ENCODE measurements around the gene USP4. TPM values are rescaled to one million over a fixed set of nuclear protein-coding genes. Genes with fewer than 3 reads are reported as not detected.
A peak's percentile ranks its signal among the peaks of the same experiment; 100 is the strongest.

Gene USP4
- total RNA-seq, 4 donors from 2014 or later: 29.1 to 76.8 (median 35.5) TPM

DNA sequence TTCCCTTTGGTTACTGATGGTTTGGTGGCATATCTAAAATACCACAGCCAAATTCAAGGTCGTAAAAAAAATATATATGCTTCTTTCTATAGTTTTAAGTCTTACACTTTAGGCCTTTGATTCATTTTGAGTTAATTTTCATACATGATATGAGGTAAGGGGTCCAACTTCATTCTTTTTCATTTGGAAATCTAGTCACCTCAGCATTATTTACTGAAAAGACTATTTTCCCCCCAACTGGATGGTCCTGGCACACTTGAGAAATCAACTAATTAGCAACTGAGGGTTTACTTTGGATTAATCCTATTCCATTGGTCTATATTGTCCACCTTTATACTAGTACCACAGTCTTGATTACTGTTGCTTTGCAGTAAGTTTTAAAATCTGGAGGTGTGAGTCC is 45.8 kb upstream of the USP4 start:
- H3K4me1 ChIP-seq: peaks cover 49% of the 10 kb centered on the region
- H3K27me3 ChIP-seq: no peaks in the 10 kb centered on the region
- 93% methylated on average over 1 of the region's 1 CpG for WGBS
- H3K27ac ChIP-seq: no peak overlapping the region
- H3K9me3 ChIP-seq: no peaks in the 10 kb centered on the region
- TF ChIP-seq POLR2A (IDR thresholded peaks at IDR 0.05): no peak
- TF ChIP-seq, protein P1, sequence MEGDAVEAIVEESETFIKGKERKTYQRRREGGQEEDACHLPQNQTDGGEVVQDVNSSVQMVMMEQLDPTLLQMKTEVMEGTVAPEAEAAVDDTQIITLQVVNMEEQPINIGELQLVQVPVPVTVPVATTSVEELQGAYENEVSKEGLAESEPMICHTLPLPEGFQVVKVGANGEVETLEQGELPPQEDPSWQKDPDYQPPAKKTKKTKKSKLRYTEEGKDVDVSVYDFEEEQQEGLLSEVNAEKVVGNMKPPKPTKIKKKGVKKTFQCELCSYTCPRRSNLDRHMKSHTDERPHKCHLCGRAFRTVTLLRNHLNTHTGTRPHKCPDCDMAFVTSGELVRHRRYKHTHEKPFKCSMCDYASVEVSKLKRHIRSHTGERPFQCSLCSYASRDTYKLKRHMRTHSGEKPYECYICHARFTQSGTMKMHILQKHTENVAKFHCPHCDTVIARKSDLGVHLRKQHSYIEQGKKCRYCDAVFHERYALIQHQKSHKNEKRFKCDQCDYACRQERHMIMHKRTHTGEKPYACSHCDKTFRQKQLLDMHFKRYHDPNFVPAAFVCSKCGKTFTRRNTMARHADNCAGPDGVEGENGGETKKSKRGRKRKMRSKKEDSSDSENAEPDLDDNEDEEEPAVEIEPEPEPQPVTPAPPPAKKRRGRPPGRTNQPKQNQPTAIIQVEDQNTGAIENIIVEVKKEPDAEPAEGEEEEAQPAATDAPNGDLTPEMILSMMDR (IDR thresholded peaks at IDR 0.05): no peak
- TF ChIP-seq EP300 (IDR thresholded peaks at IDR 0.05): no peak
- no peak for TF ChIP-seq POLR2AphosphoS5 (IDR thresholded peaks at IDR 0.05)
- no peaks in the 10 kb centered on the region for H3K36me3 ChIP-seq
- DNase-seq (ENCODE audit: low spot score in 2 of 2): no peak
- H3K4me3 ChIP-seq: no peak overlapping the region

DNA sequence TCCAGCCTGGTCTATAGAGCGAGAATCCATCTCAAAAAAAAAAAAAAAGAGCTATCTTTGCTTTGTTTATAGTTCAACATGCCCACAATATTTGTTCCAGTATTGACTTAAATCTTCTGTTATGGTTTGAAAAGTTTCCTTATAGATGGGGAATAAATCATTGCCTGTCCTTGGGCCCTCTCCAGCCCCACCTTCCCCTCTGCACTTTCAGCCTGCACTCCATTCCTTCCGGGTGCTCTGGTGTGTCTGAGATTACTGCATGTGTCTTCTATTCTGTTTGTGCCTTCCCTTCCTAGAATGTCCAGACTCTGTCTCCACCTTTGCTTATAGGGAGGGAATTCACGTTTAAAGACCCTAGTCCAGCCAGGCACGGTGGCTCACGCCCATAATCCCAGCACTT is 43.5 kb upstream of the USP4 start:
- no peak for DNase-seq (ENCODE audit: low spot score in 2 of 2)
- TF ChIP-seq, protein P1 (IDR thresholded peaks at IDR 0.05): no peak
- TF ChIP-seq POLR2AphosphoS5 (IDR thresholded peaks at IDR 0.05) (no peak), POLR2A (IDR thresholded peaks at IDR 0.05) (no peak), EP300 (IDR thresholded peaks at IDR 0.05) (no peak)
- H3K4me3 ChIP-seq: no peak overlapping the region
- WGBS: 49% methylated on average over 5 of the region's 5 CpGs
- H3K4me1 ChIP-seq: peaks cover 45% of the 10 kb centered on the region
- H3K27me3 ChIP-seq: no peaks in the 10 kb centered on the region
- H3K27ac ChIP-seq: no peak overlapping the region
- no peaks in the 10 kb centered on the region for H3K36me3 ChIP-seq
- no peaks in the 10 kb centered on the region for H3K9me3 ChIP-seq

DNA sequence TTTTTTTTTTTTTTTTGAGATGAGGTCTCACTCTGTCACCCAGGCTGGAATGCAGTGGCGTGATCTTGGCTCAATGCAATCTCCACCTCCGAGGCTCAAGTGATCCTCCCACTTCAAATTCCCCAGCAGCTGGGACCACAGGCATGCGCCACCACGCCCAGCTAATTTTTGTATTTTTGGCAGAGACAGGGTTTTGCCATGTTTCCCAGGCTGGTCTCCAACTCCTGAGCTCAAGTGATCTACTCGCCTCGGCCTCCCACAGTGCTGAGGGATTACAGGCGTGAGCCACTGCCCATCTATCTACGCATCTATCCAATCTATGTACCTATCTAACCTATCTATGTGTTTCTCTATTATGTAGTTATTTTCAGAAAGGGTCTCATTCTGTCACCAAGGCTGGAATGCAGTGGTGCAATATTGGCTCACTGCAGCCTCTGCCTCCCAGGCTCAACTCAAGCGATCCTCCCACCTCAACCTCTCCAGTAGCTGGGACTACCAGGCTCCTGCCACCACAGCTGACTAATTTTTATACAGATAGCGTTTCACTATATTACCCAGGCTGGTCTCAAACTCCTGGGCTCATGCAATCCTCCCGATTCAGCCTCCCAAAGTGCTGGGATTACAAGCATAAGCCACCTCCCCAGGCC is 38.5 kb upstream of the USP4 start:
- peaks cover 24% of the 10 kb centered on the region for H3K4me1 ChIP-seq
- H3K36me3 ChIP-seq: peaks cover 19% of the 10 kb centered on the region
- H3K27me3 ChIP-seq: no peaks in the 10 kb centered on the region
- 48% methylated on average over 11 of the region's 11 CpGs for WGBS
- TF ChIP-seq EP300 (IDR thresholded peaks at IDR 0.05) (no peak), POLR2A (IDR thresholded peaks at IDR 0.05) (no peak), POLR2AphosphoS5 (IDR thresholded peaks at IDR 0.05) (peak in 1 of 3 donors; percentile 12)
- peak in 1 of 2 donors; percentile 69 for DNase-seq (ENCODE audit: low spot score in 2 of 2)
- no peaks in the 10 kb centered on the region for H3K9me3 ChIP-seq
- H3K4me3 ChIP-seq: no peak overlapping the region
- peak overlapping the region; percentile 22 for H3K27ac ChIP-seq

DNA sequence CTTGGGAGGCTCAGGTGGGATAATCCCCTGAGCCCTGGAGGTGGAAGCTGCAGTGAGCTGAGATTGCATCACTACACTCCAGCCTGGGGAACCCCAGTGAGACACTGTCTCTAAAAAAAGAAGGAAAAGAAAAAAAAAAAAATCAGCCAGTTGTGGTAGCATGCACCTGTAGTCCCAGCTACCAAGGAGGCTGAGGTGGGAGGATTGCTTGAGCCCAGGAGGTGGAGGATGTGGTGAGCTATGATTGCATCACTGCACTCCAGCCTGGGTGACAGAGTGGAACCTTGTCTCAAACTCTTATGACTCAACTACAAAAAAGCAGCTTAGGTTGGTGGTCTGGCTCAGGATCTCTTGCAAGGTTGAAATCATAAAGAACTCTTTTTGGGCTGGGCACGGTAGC is 37.6 kb upstream of the USP4 start:
- H3K4me3 ChIP-seq: no peak overlapping the region
- peaks cover 24% of the 10 kb centered on the region for H3K4me1 ChIP-seq
- peaks cover 26% of the 10 kb centered on the region for H3K36me3 ChIP-seq
- DNase-seq (ENCODE audit: low spot score in 2 of 2): no peak
- H3K27me3 ChIP-seq: no peaks in the 10 kb centered on the region
- no peak for TF ChIP-seq POLR2AphosphoS5 (IDR thresholded peaks at IDR 0.05)
- no peak for TF ChIP-seq EP300 (IDR thresholded peaks at IDR 0.05)
- TF ChIP-seq, protein P1 (IDR thresholded peaks at IDR 0.05): no peak
- TF ChIP-seq POLR2A (IDR thresholded peaks at IDR 0.05): no peak
- H3K9me3 ChIP-seq: no peaks in the 10 kb centered on the region
- WGBS: 63% methylated on average over 1 of the region's 1 CpG
- peak overlapping the region; percentile 8 for H3K27ac ChIP-seq

DNA sequence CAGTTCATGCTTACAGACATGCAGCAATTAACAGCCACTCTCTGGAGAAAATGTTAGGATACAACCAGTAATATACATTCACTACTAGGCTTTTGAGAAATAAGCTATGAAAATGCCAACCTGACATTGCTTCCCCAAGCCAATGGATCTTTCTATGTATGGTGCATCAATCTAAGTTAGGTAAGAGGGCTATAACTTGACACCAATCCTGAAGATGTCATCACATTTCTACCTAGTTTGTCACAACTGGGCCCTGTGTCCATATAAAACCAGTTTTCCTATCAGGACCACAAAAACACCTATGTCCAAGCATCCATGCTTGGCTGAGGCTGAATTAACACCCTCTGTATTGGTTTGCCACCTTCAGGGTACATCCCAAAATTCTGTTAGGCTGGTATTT is 32.1 kb upstream of the USP4 start:
- DNase-seq (ENCODE audit: low spot score in 2 of 2): no peak
- no peak overlapping the region for H3K4me3 ChIP-seq
- peaks cover under 1% of the 10 kb centered on the region for H3K4me1 ChIP-seq
- H3K27ac ChIP-seq: no peak overlapping the region
- no peaks in the 10 kb centered on the region for H3K9me3 ChIP-seq
- no peaks in the 10 kb centered on the region for H3K27me3 ChIP-seq
- H3K36me3 ChIP-seq: peaks cover 79% of the 10 kb centered on the region
- TF ChIP-seq EP300 (IDR thresholded peaks at IDR 0.05): no peak
- TF ChIP-seq, protein P1 (IDR thresholded peaks at IDR 0.05): no peak
- TF ChIP-seq POLR2AphosphoS5 (IDR thresholded peaks at IDR 0.05): no peak
- no peak for TF ChIP-seq POLR2A (IDR thresholded peaks at IDR 0.05)
